Astrocyte of the spinal cord (primary cell): ENCODE measurements around the gene MED26.
"Not testable (repeated sequence)": the region's sequence is repeated elsewhere in the genome, so short reads cannot be mapped to it uniquely, and the experiment has no call there.

ENCODE experiments used
- DNase-seq: peaks from one replicate; pipeline ENCODE4 v3.0.0; 2011; ENCODE audit warnings: low read depth, low spot score
- H3K4me3 ChIP-seq: 2 replicates; pipeline ENCODE4 v1.5.1; 2011; ENCODE audit warnings: low read depth, mild to moderate bottlenecking, low read length, moderate library complexity
- in situ Hi-C: cut with HindIII; loops from 2 replicates; pipeline ENCODE4 v1.10.0; 2017; ENCODE audit warnings: low sequenced_read_pairs
- TF ChIP-seq, protein P1 (sequence below): IDR thresholded peaks from 2 replicates; pipeline ENCODE4 v1.5.1; 2012; ENCODE audit warnings: low read depth, mild to moderate bottlenecking, low read length, inconsistent platforms

Gene MED26, protein sequence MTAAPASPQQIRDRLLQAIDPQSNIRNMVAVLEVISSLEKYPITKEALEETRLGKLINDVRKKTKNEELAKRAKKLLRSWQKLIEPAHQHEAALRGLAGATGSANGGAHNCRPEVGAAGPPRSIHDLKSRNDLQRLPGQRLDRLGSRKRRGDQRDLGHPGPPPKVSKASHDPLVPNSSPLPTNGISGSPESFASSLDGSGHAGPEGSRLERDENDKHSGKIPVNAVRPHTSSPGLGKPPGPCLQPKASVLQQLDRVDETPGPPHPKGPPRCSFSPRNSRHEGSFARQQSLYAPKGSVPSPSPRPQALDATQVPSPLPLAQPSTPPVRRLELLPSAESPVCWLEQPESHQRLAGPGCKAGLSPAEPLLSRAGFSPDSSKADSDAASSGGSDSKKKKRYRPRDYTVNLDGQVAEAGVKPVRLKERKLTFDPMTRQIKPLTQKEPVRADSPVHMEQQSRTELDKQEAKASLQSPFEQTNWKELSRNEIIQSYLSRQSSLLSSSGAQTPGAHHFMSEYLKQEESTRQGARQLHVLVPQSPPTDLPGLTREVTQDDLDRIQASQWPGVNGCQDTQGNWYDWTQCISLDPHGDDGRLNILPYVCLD

DNA sequence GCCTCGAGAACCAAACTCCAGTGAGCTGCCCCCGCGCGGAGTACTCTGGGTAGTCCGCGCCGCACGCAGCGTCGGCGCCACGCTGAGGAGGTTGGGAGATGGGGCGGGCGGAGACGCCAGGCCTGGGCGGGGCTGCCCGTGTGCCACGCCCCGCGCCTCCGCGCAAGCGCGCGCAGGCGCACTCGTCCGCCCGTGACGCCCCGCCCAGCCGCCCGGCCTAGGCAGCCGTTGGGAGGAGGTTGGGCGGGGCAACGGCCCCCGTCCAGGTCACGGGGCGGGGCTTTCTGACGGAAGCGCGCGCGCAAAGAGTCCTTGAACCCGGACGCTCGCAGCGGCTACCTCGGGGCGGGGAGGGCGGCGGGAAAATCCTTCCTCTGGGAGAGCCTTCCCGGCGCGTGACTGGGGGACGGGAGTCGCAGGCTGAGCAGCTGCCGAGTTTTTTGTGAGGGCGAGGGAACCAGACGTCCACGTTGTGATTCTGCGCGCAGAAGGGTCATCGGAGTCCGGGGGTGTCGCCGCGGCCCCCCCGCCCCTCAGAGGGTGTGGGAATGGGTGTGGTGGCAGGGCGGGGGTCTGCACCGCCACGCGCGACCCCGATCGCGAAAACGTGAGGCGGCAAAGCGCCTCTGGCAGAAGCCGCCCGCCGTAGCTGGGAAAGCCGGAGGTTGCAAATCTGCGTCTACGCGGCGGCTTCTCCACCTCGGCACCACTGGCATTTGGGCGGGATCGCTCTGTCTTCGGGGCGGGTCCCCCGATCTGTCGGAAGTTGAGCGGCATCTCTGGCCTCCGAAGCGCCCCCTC, at the start of gene MED26:
TSS of gene MED26 (minus strand) at position 22 of the 801 bp plus-strand sequence. CDS start 261 bp downstream, outside the sequence.
- peak within 1 kb of the TSS; percentile 96 for H3K4me3 ChIP-seq
- DNase-seq = peak; percentile 93
- in situ Hi-C loops = no loop called here
- TF ChIP-seq, protein P1, sequence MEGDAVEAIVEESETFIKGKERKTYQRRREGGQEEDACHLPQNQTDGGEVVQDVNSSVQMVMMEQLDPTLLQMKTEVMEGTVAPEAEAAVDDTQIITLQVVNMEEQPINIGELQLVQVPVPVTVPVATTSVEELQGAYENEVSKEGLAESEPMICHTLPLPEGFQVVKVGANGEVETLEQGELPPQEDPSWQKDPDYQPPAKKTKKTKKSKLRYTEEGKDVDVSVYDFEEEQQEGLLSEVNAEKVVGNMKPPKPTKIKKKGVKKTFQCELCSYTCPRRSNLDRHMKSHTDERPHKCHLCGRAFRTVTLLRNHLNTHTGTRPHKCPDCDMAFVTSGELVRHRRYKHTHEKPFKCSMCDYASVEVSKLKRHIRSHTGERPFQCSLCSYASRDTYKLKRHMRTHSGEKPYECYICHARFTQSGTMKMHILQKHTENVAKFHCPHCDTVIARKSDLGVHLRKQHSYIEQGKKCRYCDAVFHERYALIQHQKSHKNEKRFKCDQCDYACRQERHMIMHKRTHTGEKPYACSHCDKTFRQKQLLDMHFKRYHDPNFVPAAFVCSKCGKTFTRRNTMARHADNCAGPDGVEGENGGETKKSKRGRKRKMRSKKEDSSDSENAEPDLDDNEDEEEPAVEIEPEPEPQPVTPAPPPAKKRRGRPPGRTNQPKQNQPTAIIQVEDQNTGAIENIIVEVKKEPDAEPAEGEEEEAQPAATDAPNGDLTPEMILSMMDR = no peak

DNA sequence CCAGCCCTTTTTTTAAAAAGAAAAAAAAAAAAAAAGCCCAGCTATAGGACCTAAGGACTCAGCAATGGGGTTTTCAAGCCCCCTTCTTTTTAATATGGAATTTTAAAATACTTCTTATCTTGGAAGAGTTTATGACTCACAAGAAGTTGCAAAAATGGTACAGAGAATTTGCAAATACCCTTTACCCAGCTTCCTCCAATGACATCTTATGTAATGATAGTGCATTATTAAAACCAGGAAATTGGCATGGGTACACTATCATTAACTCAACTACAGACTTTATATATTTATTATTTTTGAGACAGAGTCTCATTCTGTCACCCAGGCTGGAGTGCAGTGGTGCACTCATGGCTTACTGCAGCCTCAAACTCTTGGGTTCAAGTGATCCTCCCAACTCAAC, 49.1 kb upstream of the MED26 start:
- no peak overlapping the region for H3K4me3 ChIP-seq
- DNase-seq = no peak
- in situ Hi-C loops = no loop called here
- TF ChIP-seq, protein P1 = no peak

DNA sequence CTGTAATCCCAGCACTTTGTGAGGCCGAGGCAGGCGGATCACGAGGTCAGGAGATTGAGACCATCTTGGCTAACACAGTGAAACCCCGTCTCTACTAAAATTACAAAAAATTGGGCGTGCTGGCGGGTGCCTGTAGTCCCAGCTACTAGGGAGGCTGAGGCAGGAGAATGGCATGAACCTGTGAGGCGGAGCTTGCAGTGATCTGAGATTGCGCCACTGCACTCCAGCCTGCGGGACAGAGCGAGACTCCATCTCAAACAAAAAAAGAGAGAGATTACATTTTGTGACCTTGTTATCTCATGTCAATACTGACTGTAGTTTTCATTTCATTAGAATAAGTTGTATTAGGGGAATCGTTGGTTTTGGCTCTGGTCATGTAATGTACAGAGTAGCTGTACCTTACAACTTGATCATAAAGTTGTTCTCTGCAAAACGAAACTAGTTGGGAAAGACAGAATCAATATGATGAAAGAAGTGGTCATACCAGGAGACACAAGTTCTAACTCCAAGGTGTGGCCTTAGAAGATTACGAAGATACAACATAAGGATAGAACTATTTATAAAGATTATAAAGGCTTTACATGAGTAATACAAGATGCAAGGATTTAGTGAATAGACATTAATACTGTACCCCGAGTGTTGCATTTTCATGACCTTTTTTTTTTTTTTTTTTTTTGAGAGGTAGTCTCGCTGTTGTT, 48.2 kb upstream of the MED26 start:
- H3K4me3 ChIP-seq = no peak overlapping the region
- TF ChIP-seq, protein P1 = no peak
- no peak for DNase-seq
- in situ Hi-C loops = no loop called here

DNA sequence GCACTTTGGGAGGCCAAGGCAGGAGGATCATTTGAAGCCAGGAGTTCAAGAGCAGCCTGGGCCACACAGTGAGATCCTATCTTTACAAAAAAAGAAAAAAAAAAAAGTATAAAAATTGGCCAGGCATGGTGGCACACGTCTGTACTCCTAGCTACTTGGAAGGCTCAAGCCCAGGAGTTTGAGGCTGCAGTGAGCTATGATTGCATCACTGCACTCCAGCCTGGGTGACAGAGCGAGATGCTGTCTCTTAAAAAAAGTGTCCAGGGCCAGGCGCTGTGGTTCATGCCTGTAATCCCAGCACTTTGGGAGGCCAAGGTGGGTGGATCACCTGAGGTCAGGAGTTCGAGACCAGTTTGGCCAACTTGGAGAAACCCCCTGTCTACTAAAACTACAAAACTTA, 45.8 kb upstream of the MED26 start:
- H3K4me3 ChIP-seq, DNase-seq, in situ Hi-C loops: not testable (repeated sequence)

DNA sequence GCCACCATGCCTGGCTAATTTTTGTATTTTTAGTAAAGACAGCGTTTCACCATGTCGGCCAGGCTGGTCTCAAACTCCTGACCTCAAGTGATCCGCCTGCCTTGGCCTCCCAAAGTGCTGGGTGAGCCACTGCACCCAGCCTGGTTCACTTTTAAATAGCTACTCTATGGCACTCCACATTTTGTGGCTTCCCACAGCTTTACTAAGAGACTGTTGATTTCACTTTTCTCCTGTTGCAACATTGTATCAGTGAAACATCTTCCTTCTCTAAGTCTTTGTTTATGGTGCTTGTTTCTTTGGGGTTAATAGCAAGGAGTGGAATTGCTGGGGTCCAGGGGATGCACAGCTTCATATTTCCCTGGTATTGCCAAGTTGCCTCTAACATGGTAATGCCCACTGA, 45.2 kb upstream of the MED26 start:
- H3K4me3 ChIP-seq = no peak overlapping the region
- in situ Hi-C loops = no loop called here
- TF ChIP-seq, protein P1 = no peak
- DNase-seq = no peak

DNA sequence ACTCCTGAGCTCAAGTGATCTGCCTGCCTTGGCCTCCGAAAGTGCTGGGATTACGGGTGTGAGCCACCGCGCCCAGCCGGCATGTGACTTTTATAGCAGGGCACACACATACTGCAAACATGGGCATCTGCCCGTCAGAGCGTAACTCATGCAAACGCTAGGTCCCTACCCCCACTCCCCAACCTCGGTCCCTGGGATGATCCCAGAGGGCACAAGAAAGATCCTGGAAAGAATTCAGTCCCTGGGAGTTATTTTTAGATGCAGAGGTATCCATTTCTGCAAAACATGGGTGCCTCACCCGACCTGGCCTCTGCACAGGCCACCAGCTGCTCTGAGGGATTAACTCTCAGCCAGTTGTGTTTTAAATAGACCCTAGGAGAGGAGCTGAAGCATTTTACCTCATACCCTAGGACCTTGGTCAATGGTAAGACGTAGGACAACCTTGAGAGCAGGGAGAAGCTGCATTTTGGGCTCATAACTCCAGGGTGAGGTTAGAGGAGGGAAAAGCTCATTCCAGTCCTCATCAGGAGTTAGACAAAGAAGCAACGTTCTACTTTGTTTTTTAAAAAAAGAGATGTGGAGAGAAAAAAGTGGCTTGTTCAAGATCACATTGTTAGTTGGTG, 43.8 kb upstream of the MED26 start:
- TF ChIP-seq, protein P1 = no peak
- H3K4me3 ChIP-seq = no peak overlapping the region
- DNase-seq = no peak
- in situ Hi-C loops = no loop called here
